GM12873 (cell line): Measurements from ENCODE around the gene NTN1.

Source experiments
- TF ChIP-seq, protein P1 (sequence below): IDR thresholded peaks from 2 replicates; pipeline ENCODE4 v1.5.1; 2012; ENCODE audit warnings: low read depth, mild to moderate bottlenecking, moderate library complexity, low read length, control low read depth; ENCODE audit not compliant: insufficient read depth; ENCODE audit errors: missing control alignments

The NTN1 gene

DNA sequence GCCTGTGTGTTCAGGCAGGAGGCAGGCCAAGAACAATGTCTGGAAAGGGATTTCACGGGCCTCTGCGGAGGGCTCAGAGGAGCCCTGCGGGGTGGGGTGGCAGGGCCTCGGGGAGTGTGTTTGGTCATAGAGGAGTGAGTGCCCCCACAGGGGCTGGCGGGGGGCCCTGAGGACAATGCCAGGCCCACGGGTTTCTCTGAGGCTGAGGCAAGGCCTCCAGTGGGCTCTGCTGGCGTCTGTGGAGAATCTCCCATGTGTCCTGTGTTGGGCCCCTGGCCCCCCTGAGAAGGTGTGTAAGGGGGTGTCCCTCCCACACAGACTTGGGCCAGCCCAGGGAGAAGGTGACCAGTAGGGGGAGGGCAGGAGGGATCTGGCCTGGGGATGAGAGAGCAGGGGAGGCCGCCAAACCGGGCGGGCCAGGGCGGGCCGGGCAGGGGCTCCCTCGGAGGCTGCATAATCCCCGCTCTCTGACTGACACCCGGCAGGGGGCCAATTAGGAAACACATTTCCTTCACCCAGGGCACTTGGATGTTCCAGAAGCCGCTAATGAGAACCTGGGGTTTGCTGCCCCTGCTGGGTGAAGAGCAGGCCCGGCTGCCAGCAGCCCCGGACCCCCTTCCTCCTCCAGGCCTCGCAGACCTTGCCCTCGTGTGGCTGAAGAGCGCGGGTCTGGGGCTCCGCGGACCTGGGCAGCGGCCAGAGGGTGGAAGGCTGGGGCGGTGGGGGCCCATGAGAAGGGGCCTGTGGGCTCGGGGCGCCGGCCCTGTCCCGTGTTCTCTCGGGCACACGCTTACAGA lies 204.2 kb downstream of the NTN1 start:
- TF ChIP-seq, protein P1, sequence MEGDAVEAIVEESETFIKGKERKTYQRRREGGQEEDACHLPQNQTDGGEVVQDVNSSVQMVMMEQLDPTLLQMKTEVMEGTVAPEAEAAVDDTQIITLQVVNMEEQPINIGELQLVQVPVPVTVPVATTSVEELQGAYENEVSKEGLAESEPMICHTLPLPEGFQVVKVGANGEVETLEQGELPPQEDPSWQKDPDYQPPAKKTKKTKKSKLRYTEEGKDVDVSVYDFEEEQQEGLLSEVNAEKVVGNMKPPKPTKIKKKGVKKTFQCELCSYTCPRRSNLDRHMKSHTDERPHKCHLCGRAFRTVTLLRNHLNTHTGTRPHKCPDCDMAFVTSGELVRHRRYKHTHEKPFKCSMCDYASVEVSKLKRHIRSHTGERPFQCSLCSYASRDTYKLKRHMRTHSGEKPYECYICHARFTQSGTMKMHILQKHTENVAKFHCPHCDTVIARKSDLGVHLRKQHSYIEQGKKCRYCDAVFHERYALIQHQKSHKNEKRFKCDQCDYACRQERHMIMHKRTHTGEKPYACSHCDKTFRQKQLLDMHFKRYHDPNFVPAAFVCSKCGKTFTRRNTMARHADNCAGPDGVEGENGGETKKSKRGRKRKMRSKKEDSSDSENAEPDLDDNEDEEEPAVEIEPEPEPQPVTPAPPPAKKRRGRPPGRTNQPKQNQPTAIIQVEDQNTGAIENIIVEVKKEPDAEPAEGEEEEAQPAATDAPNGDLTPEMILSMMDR, result no peak

DNA sequence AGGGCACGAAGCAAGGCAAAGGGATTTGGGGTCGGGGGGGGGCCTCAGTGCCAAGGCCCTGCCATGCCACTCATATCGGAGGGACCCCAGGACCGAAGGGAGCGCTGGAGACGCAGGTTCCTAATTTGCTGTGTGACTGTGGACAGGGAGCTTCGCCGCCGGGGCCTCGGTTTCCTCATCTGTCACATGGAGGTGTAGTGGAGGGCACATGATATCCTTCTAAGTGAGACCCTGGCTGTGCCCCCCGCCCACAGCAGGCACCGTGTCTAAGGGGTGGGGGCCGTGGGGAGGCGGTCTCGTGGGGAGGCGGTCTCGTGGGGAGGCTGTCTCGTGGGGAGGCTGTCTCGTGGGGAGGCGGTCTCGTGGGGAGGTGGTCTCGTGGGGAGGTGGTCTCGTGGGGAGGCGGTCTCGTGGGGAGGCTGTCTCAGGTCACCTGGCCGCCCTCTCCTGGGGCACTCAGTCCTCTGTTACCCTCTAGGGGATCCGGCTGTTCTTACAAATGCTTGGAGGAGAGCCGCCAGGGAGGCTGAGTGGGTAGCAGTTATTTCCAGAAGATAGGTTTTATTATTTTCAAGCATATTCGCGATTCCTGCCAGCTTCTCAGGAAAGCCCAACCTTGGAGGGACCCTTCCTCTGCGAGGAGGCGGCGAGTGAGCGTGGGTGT lies 205.0 kb downstream of the NTN1 start:
- TF ChIP-seq, protein P1, result no peak

DNA sequence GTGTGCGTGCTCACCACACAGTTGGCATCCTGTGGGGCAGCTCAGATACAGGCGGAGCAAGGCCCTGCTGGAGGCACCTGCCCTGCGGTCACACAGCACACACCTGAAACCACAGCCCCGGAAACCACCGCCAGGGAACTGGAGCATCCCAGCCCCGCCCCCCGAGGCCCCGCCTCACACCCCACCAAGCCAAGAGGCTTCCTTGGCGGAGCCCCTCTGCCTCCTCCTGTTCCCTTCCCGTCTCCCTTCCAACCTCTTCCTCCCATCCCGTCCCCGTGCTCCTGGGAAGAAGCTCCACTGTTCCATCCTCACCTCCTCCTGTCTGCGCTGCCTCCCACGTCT lies 205.5 kb downstream of the NTN1 start:
- TF ChIP-seq, protein P1, result no peak

DNA sequence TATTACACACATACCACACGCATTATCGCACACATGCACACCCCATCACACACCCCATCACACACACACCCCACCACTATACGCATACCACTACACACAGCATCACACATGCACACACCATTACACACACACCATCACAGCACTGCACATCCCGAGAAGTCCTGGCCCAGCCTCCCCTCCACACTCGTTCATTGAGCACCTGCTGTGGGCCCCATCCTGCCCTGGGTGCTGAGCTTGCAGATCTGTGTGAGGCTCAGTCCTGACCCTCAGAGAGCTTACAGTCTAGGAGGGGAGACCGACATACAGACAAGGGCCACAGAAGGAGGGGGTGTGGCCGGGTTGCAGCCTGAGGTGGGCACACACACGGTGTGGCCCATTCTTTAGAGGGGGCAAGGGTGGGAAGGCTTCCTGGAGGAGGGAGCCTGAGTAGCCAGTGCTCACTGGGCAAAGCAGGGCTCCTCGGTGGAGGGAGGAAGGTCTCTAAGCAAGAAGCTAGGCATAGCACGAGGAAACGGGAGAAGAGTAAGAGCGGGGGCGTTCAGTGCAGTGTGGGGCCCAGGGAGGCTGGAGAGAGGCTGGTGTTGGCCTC lies 206.6 kb downstream of the NTN1 start:
- TF ChIP-seq, protein P1, result no peak

DNA sequence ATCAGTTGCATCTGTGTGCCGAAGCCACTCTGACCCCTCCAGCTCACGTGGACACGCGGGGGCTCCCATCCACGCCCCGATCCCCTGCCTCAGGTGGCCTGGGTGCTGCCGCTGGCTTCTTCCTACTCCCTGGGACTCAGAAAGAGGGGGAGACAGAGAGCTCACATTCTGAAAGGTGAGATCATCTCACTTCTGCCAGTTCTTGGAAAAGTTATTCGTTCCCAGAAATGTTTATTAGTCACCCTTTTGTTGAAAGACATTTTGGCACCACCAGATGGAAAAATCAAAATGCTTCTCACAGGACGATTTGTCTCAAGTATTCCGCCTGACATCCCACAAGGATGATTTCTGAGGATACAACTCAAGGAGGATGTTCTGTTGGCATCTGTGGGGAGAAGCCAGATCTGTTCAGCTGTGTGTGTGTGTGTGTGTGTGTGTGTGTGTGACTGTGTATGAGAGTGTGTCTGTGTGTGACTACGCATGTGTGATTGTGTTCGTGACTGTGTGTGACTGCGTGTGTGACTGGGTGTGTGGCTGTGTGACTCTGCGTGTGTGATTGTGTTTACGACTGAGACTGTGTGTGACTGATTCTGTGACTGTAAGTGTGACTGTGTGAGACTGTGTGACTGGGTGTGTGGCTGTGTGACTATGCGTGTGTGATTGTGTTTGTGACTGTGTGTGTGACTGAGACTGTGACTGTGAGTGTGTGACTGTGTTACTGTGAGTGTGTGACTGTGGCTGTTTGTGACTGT lies 207.3 kb downstream of the NTN1 start:
- TF ChIP-seq, protein P1, result no peak

DNA sequence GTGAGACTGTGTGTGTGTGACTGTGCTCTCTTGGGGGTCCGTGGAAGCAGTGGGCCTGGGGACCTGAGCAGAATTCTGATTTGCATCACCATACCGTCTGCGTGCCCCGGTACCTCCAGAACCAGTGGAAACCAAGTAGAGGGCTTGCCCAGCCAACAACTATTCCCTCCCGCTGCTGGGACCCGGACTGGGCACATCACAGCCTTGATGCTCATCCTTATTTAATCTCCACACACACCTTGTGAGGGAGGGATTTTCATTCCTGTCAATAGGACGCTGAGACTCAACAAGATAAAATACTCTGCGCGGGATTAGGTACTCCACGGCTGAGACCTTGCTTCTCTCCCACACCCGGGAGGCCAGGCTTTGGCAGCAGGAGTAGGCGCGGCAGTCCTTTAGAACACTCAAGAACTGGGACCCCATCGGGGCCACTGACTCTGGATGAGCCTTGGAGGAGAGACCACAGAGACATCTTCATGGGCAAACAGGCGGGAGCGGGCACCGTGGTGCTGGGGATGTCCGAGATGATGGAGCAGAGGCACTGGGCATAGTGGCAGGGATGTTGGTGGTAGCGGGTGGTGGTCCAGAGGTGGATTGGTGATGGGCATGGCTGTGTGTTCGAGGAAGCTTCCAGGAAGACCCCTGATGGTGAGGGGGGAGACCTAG lies 208.0 kb downstream of the NTN1 start:
- TF ChIP-seq, protein P1, result no peak
